OCI-LY7 (cell line): ENCODE data around the gene LRRC26. TPM values are rescaled to one million over a fixed set of nuclear protein-coding genes. Genes with fewer than 3 reads are reported as not detected.

Experiments used
- BruUV-seq: library from RNA; stranded (reverse); fragments of 400-500 nt; replicated peaks from 2 replicates; lab custom pipeline; 2021; lab: Mats Ljungman, UMichigan
- CTCF ChIA-PET: fragments of 300-600 bp; sonication (Branson Sonifier 250); formaldehyde crosslinking; loops from one replicate; lab custom pipeline; 2022; ENCODE audit warnings: antibody characterized with exemption; ENCODE audit not compliant: unreplicated experiment; lab: Charles Lee
- POLR2A ChIA-PET: fragments of 300-600 bp; sonication (Branson Sonifier 250); formaldehyde crosslinking; loops from one replicate; lab custom pipeline; 2022; ENCODE audit warnings: antibody characterized with exemption; lab: Charles Lee
- DNase-seq: peaks from one replicate; pipeline ENCODE4 v3.0.0-alpha.2; 2015; ENCODE audit warnings: low spot score
- H2AFZ ChIP-seq: fragments of 200-600 bp; sonication (generic), shearing (Covaris generic); 2 replicates; pipeline ENCODE4 v1.6.1; 2014; ENCODE audit warnings: mild to moderate bottlenecking, antibody characterized with exemption, low read length, moderate library complexity
- H3K27ac ChIP-seq: fragments of 200-600 bp; sonication (generic); 2 replicates; pipeline ENCODE4 v1.5.1; 2014; ENCODE audit warnings: mixed run types, low read depth, mild to moderate bottlenecking, moderate library complexity, low read length, inconsistent platforms; ENCODE audit not compliant: poor library complexity, severe bottlenecking
- H3K36me3 ChIP-seq: fragments of 200-600 bp; sonication (generic); 2 replicates; pipeline ENCODE4 v1.6.1; 2014; ENCODE audit warnings: mild to moderate bottlenecking, antibody characterized with exemption, low read length, moderate library complexity, mixed read lengths; ENCODE audit not compliant: insufficient read depth
- H3K4me1 ChIP-seq: fragments of 200-600 bp; sonication (generic); 2 replicates; pipeline ENCODE4 v1.5.1; 2014; ENCODE audit warnings: mild to moderate bottlenecking, low read length; ENCODE audit not compliant: insufficient read depth, poor library complexity, severe bottlenecking
- H3K4me2 ChIP-seq: fragments of 200-600 bp; sonication (generic); 2 replicates; pipeline ENCODE4 v1.6.1; 2014; ENCODE audit warnings: mild to moderate bottlenecking, low read length
- H3K4me3 ChIP-seq: fragments of 200-600 bp; sonication (generic); 2 replicates; pipeline ENCODE4 v1.5.1; 2014; ENCODE audit warnings: mild to moderate bottlenecking, low read depth, low read length; ENCODE audit not compliant: poor library complexity, severe bottlenecking
- H3K79me2 ChIP-seq: fragments of 200-600 bp; sonication (generic); 2 replicates; pipeline ENCODE4 v1.6.1; 2016; ENCODE audit warnings: low read depth, mild to moderate bottlenecking, low read length, moderate library complexity, mixed read lengths; ENCODE audit not compliant: insufficient read depth
- H3K9me2 ChIP-seq: fragments of 200-600 bp; sonication (generic); 2 replicates; pipeline ENCODE4 v1.6.1; 2016; ENCODE audit warnings: mild to moderate bottlenecking, low read length, mixed read lengths; ENCODE audit not compliant: insufficient read depth
- H3K9me3 ChIP-seq: fragments of 200-600 bp; sonication (generic); 2 replicates; pipeline ENCODE4 v1.6.1; 2014; ENCODE audit warnings: mild to moderate bottlenecking, mixed run types, low read length, mixed read lengths
- H4K20me1 ChIP-seq: fragments of 200-600 bp; sonication (generic); 2 replicates; pipeline ENCODE4 v1.6.1; 2014; ENCODE audit warnings: mild to moderate bottlenecking, antibody characterized with exemption, low read length, moderate library complexity, mixed read lengths; ENCODE audit not compliant: insufficient read depth
- EZH2phosphoT487 ChIP-seq: fragments of 200-600 bp; sonication (generic); IDR thresholded peaks from 2 replicates; pipeline ENCODE4 v1.6.1; 2018; ENCODE audit warnings: low read depth, borderline replicate concordance, mild to moderate bottlenecking, mixed run types, antibody characterized with exemption, low read length, moderate library complexity, mixed read lengths
- intact Hi-C: fragments of 100-400 bp; cut with micrococcal nuclease; formaldehyde crosslinking; loops from one replicate; pipeline ENCODE4 v1.10.0; 2022; ENCODE audit not compliant: unreplicated experiment
- total RNA-seq, 2 experiments: library from RNA; depleted of rRNA in 1 of 2; stranded (reverse); fragments of >200 nt in 1 of 2; shearing (Covaris generic) in 1 of 2; gene quantifications; 2 replicates each; pipeline ENCODE4 v1.2.3, GENCODE V29; 2014 to 2022
- TF ChIP-seq, protein P1 (sequence below): fragments of 200-600 bp; sonication (generic); conservative IDR thresholded peaks from 2 replicates; pipeline ENCODE4 v1.5.1; 2014; ENCODE audit warnings: mild to moderate bottlenecking, antibody characterized with exemption, low read length, moderate library complexity, mixed read lengths

LRRC26 gene
- total RNA-seq, 2 experiments from 2014 or later = not detected

DNA sequence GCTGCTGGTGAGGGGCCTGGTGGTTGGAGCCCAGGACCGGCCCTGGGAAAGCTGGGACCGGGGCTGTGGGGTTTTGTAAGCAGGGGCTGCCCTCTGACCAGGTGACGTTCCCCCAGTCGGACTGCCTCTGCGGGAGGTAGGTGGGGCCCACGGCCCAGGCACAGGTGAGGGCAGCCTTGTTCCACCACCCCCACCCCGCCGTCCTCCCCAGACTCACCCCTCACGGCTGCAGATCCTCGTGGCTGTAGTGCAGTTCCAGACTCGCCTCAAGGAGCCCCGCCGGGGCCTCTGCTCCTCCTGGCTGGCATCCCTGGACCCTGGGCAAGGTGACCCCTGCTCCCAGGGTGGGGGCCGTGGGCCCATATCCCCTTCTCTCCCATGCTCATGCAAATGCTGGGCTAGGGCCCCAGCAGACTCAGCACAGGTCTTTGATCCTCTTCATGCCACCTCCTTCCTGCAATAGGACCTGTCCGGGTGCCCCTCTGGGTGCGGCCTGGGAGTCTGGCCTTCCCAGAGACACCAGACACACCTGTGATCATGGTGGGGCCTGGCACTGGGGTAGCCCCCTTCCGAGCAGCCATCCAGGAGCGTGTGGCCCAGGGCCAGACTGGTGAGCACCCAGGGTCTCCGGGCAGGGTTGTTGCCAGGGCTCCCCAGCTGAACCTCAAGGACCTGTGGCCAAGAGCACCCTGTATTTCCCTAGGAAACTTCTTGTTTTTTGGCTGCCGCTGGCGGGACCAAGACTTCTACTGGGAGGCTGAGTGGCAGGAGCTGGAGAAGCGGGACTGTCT, 45.5 kb upstream of the LRRC26 start:
- no peak overlapping the region for H2AFZ ChIP-seq
- intact Hi-C loops = no loop called here
- no peak overlapping the region for H3K4me2 ChIP-seq
- no peaks in the 10 kb centered on the region for H3K9me2 ChIP-seq
- H3K4me3 ChIP-seq = no peak overlapping the region
- POLR2A ChIA-PET = interaction anchor here (0.9 kb wide), 1 partner anchor 11 kb away, joined by 4 read pairs; no protein-coding TSS in a partner anchor
- no peaks in the 10 kb centered on the region for H3K4me1 ChIP-seq
- BruUV-seq = no TSS peak
- CTCF ChIA-PET = no interaction called here
- no peaks in the 10 kb centered on the region for H3K9me3 ChIP-seq
- peaks cover 58% of the 10 kb centered on the region for H3K36me3 ChIP-seq
- H3K79me2 ChIP-seq = no peaks in the 10 kb centered on the region
- no peak overlapping the region for H3K27ac ChIP-seq
- no peak for DNase-seq
- no peak for TF ChIP-seq EZH2phosphoT487
- no peaks in the 10 kb centered on the region for H4K20me1 ChIP-seq

GRCh38 chr9:137214620-137215019, 44.8 kb upstream of the LRRC26 start:
- Histone ChIP-seq H3K9me2 (no peaks in the 10 kb centered on the region), H3K27ac (no peak overlapping the region), H2AFZ (no peak overlapping the region), H3K36me3 (peaks cover 65% of the 10 kb centered on the region), H4K20me1 (no peaks in the 10 kb centered on the region), H3K4me1 (no peaks in the 10 kb centered on the region), H3K9me3 (no peaks in the 10 kb centered on the region), H3K4me3 (no peak overlapping the region), H3K79me2 (no peaks in the 10 kb centered on the region), H3K4me2 (no peak overlapping the region)
- CTCF ChIA-PET = no interaction called here
- POLR2A ChIA-PET = no interaction called here
- DNase-seq = no peak
- intact Hi-C loops = no loop called here
- TF ChIP-seq, protein P1, sequence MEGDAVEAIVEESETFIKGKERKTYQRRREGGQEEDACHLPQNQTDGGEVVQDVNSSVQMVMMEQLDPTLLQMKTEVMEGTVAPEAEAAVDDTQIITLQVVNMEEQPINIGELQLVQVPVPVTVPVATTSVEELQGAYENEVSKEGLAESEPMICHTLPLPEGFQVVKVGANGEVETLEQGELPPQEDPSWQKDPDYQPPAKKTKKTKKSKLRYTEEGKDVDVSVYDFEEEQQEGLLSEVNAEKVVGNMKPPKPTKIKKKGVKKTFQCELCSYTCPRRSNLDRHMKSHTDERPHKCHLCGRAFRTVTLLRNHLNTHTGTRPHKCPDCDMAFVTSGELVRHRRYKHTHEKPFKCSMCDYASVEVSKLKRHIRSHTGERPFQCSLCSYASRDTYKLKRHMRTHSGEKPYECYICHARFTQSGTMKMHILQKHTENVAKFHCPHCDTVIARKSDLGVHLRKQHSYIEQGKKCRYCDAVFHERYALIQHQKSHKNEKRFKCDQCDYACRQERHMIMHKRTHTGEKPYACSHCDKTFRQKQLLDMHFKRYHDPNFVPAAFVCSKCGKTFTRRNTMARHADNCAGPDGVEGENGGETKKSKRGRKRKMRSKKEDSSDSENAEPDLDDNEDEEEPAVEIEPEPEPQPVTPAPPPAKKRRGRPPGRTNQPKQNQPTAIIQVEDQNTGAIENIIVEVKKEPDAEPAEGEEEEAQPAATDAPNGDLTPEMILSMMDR = no peak
- TF ChIP-seq EZH2phosphoT487 = no peak
- BruUV-seq = no TSS peak

- no TSS peak for BruUV-seq
- no peaks in the 10 kb centered on the region for H3K9me3 ChIP-seq
- CTCF ChIA-PET = no interaction called here
Observed at GRCh38 chr9:137213160-137214060, 43.6 kb upstream of the LRRC26 start.

More at GRCh38 chr9:137213160-137214060, 43.6 kb upstream of the LRRC26 start:
- TF ChIP-seq, protein P1 = no peak
- no peak for TF ChIP-seq EZH2phosphoT487
- no peaks in the 10 kb centered on the region for H4K20me1 ChIP-seq
- H3K4me1 ChIP-seq = no peaks in the 10 kb centered on the region
- no peak overlapping the region for H3K4me2 ChIP-seq
- H3K79me2 ChIP-seq = no peaks in the 10 kb centered on the region
- H3K4me3 ChIP-seq = no peak overlapping the region
- DNase-seq = no peak
- H3K9me2 ChIP-seq = no peaks in the 10 kb centered on the region
- POLR2A ChIA-PET = no interaction called here
- H3K36me3 ChIP-seq = peaks cover 68% of the 10 kb centered on the region
- intact Hi-C loops = no loop called here
- no peak overlapping the region for H2AFZ ChIP-seq
- H3K27ac ChIP-seq = no peak overlapping the region
